GM23338 (cell line): ENCODE results near the gene NLGN1. TPM values are rescaled to one million over a fixed set of nuclear protein-coding genes. Genes with fewer than 3 reads are reported as not detected.

ENCODE experiments used
- ATAC-seq: fragments of 200-7000 bp; cut with Tn5 transposase; 3 replicates; pipeline ENCODE4 v1.9.1; 2020
- DNase-seq: peaks from one replicate; pipeline ENCODE4 v3.0.0-alpha.2; 2015; ENCODE audit warnings: low spot score
- H2AFZ ChIP-seq: fragments of 200-600 bp; sonication (generic); 2 replicates; pipeline ENCODE4 v1.8.0; 2016; ENCODE audit warnings: antibody characterized with exemption, mild to moderate bottlenecking, moderate library complexity
- H3F3A ChIP-seq: fragments of 200-600 bp; sonication (generic); replicated peaks from 2 replicates; pipeline ENCODE4 v1.8.0; 2017; ENCODE audit warnings: antibody characterized with exemption, mixed run types, low read depth
- H3K27ac ChIP-seq: fragments of 200-600 bp; sonication (generic); 2 replicates; pipeline ENCODE4 v1.6.1; 2016; ENCODE audit warnings: low read depth
- H3K27me3 ChIP-seq: fragments of 200-600 bp; sonication (generic); 2 replicates; pipeline ENCODE4 v1.8.0; 2016; ENCODE audit warnings: mild to moderate bottlenecking, mixed run types, moderate library complexity; ENCODE audit not compliant: insufficient read depth
- H3K36me3 ChIP-seq: fragments of 200-600 bp; sonication (generic); 2 replicates; pipeline ENCODE4 v1.8.0; 2016; ENCODE audit warnings: mild to moderate bottlenecking; ENCODE audit not compliant: insufficient read depth
- H3K4me1 ChIP-seq: fragments of 200-600 bp; sonication (generic); 2 replicates; pipeline ENCODE4 v1.8.0; 2016; ENCODE audit warnings: mild to moderate bottlenecking, moderate library complexity; ENCODE audit not compliant: insufficient read depth
- H3K4me2 ChIP-seq: fragments of 200-600 bp; sonication (generic); 2 replicates; pipeline ENCODE4 v1.7.1; 2017; ENCODE audit warnings: mixed run types
- H3K4me3 ChIP-seq: fragments of 200-600 bp; sonication (generic); 2 replicates; pipeline ENCODE4 v1.6.1; 2016; ENCODE audit warnings: mixed run types
- H3K79me2 ChIP-seq: fragments of 200-600 bp; sonication (generic); replicated peaks from 2 replicates; pipeline ENCODE4 v1.8.0; 2017; ENCODE audit warnings: mild to moderate bottlenecking; ENCODE audit not compliant: insufficient read depth
- H3K9me2 ChIP-seq: fragments of 200-600 bp; sonication (generic); 2 replicates; pipeline ENCODE4 v1.8.0; 2017; ENCODE audit not compliant: insufficient read depth
- H4K20me1 ChIP-seq: fragments of 200-600 bp; sonication (generic); replicated peaks from 2 replicates; pipeline ENCODE4 v1.8.0; 2017; ENCODE audit warnings: mild to moderate bottlenecking; ENCODE audit not compliant: insufficient read depth
- H3K27ac Mint-ChIP-seq: 2 replicates; pipeline ENCODE4 v1.8.0; 2020; ENCODE audit warnings: inconsistent platforms, mild to moderate bottlenecking, moderate library complexity, mixed read lengths
- H3K27me3 Mint-ChIP-seq: 3 replicates; pipeline ENCODE4 v1.8.0; 2022; ENCODE audit warnings: low read depth, mild to moderate bottlenecking, moderate library complexity, mixed read lengths, inconsistent platforms; ENCODE audit not compliant: insufficient read depth, poor library complexity
- H3K36me3 Mint-ChIP-seq: 3 replicates; pipeline ENCODE4 v1.8.0; 2021; ENCODE audit warnings: low read depth, mild to moderate bottlenecking, inconsistent platforms, moderate library complexity, mixed read lengths
- H3K4me1 Mint-ChIP-seq: 3 replicates; pipeline ENCODE4 v1.8.0; 2020; ENCODE audit warnings: mild to moderate bottlenecking, inconsistent platforms, mixed read lengths
- H3K4me3 Mint-ChIP-seq: 3 replicates; pipeline ENCODE4 v1.8.0; 2021; ENCODE audit warnings: moderate library complexity, mild to moderate bottlenecking, inconsistent platforms, mixed read lengths
- H3K9me3 Mint-ChIP-seq: 3 replicates; pipeline ENCODE4 v1.8.0; 2020; ENCODE audit warnings: moderate library complexity, mild to moderate bottlenecking, inconsistent platforms, mixed read lengths
- CREB1 ChIP-seq: fragments of 250-450 bp; sonication (Bioruptor Pico); IDR thresholded peaks from 2 replicates; pipeline ENCODE4 v1.5.0; 2020; ENCODE audit warnings: low read depth, mild to moderate bottlenecking, moderate library complexity
- CTCF ChIP-seq, 2 experiments: fragments of 200-600 bp in 1 of 2; sonication (generic) in 1 of 2; conservative IDR thresholded peaks; 2 replicates each; pipeline versions ENCODE4 v1.5.1 to v1.6.1; 2016 to 2017; ENCODE audit warnings: antibody characterized with exemption in 2 of 2, low read depth in 2 of 2, mild to moderate bottlenecking in 2 of 2, moderate library complexity in 1 of 2
- ETS1 ChIP-seq: IDR thresholded peaks from 2 replicates; pipeline ENCODE4 v1.6.1; 2016; ENCODE audit warnings: antibody characterized with exemption
- EZH2 ChIP-seq: fragments of 200-600 bp; sonication (generic); IDR thresholded peaks from one replicate; pipeline ENCODE4 v1.8.0; 2017; ENCODE audit warnings: antibody characterized with exemption, mild to moderate bottlenecking, low read depth; ENCODE audit not compliant: unreplicated experiment
- EZH2phosphoT487 ChIP-seq: fragments of 200-600 bp; sonication (generic); IDR thresholded peaks from one replicate; pipeline ENCODE4 v1.8.1; 2018; ENCODE audit warnings: antibody characterized with exemption; ENCODE audit not compliant: unreplicated experiment
- JUNB ChIP-seq: IDR thresholded peaks from one replicate; pipeline ENCODE4 v1.6.1; 2016; ENCODE audit warnings: antibody characterized with exemption; ENCODE audit not compliant: unreplicated experiment
- NANOG ChIP-seq: IDR thresholded peaks from 2 replicates; pipeline ENCODE4 v1.6.1; 2016; ENCODE audit warnings: antibody characterized with exemption, borderline replicate concordance
- POLR2AphosphoS5 ChIP-seq: IDR thresholded peaks from 2 replicates; pipeline ENCODE4 v1.6.1; 2016; ENCODE audit warnings: antibody characterized with exemption, low read depth
- REST ChIP-seq: IDR thresholded peaks from one replicate; pipeline ENCODE4 v1.6.1; 2018; ENCODE audit warnings: antibody characterized with exemption; ENCODE audit not compliant: unreplicated experiment
- STAT1 ChIP-seq: IDR thresholded peaks from one replicate; pipeline ENCODE4 v1.6.1; 2016; ENCODE audit warnings: antibody characterized with exemption; ENCODE audit not compliant: unreplicated experiment
- ZNF114 ChIP-seq: fragments of 250-450 bp; sonication (Bioruptor Pico); IDR thresholded peaks from 2 replicates; pipeline ENCODE4 v1.5.0; 2020; ENCODE audit warnings: mild to moderate bottlenecking, moderate library complexity
- ZNF331 ChIP-seq: fragments of 250-450 bp; sonication (Bioruptor Pico); IDR thresholded peaks from 2 replicates; pipeline ENCODE4 v1.5.0; 2020; ENCODE audit warnings: low read depth, mild to moderate bottlenecking, moderate library complexity
- ZNF462 ChIP-seq: fragments of 250-450 bp; sonication (Bioruptor Pico); IDR thresholded peaks from 2 replicates; pipeline ENCODE4 v1.5.0; 2020; ENCODE audit warnings: mild to moderate bottlenecking, moderate library complexity
- polyA plus RNA-seq: library from polyadenylated mRNA; unstranded; fragments of >200 nt; fragmentation: Nextera tagmentation; extraction: Ambion mirVana; gene quantifications from 2 replicates; pipeline ENCODE4 v1.2.1, GENCODE V29; 2016
- total RNA-seq: library from RNA; depleted of rRNA; stranded (reverse); fragments of >200 nt; shearing (Covaris generic); gene quantifications from 2 replicates; pipeline ENCODE4 v1.2.3, GENCODE V29; 2014

NLGN1 gene
- total and polyA plus RNA-seq, 2 experiments from 2014 or later, result 6.5 to 18.6 TPM

- TF ChIP-seq POLR2AphosphoS5 (no peak), NANOG (no peak), EZH2 (no peak)
These were observed 202.1 kb downstream of the NLGN1 start (continued) for GRCh38 chr3:173599673-173600072.

- Mint-ChIP-seq H3K9me3 (no peaks in the 10 kb centered on the region), H3K27me3 (peaks cover 2% of the 10 kb centered on the region), H3K4me3 (no peak overlapping the region), H3K36me3 (no peaks in the 10 kb centered on the region), H3K4me1 (peaks cover 3% of the 10 kb centered on the region; the same call in 1 of the 3 replicates), H3K27ac (no peak overlapping the region)
- Histone ChIP-seq H3K27ac (no peak overlapping the region), H2AFZ (no peak overlapping the region), H3K9me2 (no peaks in the 10 kb centered on the region), H3K4me3 (no peak overlapping the region), H3K36me3 (no peaks in the 10 kb centered on the region), H4K20me1 (no peaks in the 10 kb centered on the region), H3K79me2 (no peaks in the 10 kb centered on the region), H3K27me3 (no peaks in the 10 kb centered on the region), H3K4me1 (peaks cover 2% of the 10 kb centered on the region; the same call in 1 of the 2 replicates), H3K4me2 (no peak overlapping the region), H3F3A (no peaks in the 10 kb centered on the region)
- ATAC-seq, result no peak
- TF ChIP-seq CREB1 (CRISPR knock-in tag) (no peak), ZNF331 (CRISPR knock-in tag) (no peak), REST (no peak), JUNB (no peak), ZNF462 (CRISPR knock-in tag) (no peak), EZH2 (no peak), ETS1 (no peak), STAT1 (no peak), ZNF114 (CRISPR knock-in tag) (no peak), CTCF (conservative IDR thresholded peaks at IDR 0.05; ENCODE audit: low read depth in 2 of 2) (no peak), NANOG (no peak), EZH2phosphoT487 (no peak), POLR2AphosphoS5 (no peak)
- no peak for DNase-seq
These were observed 217.0 kb downstream of the NLGN1 start for GRCh38 chr3:173614522-173614921.
